ENCODE results near the gene GSTM2. TPM values are rescaled to one million over a fixed set of nuclear protein-coding genes. Genes with fewer than 3 reads are reported as not detected.

Gene GSTM2
- total RNA-seq, 1 experiment from 2014 or later, result 14.9 TPM

- Histone ChIP-seq H4K5ac (ENCODE audit: insufficient read length, low read depth, low read length) (no peak within 1 kb of the TSS), H2AK5ac (ENCODE audit: insufficient read length, low read length) (no peak within 1 kb of the TSS), H3K23ac (ENCODE audit: insufficient read length, low read depth, low read length) (no peak within 1 kb of the TSS), H2AFZ (ENCODE audit: low read length) (peak within 1 kb of the TSS; percentile 66), H3K79me1 (ENCODE audit: insufficient read depth, low read depth, low read length, poor library complexity, severe bottlenecking) (no peaks in the 10 kb centered on the region), H3K14ac (ENCODE audit: insufficient read depth, low read length) (0 out of 2 replicates have a peak within 1 kb of the TSS, but pooled peaks have one; percentile 27), H2BK120ac (ENCODE audit: low read depth, low read length, poor library complexity, severe bottlenecking) (no peak within 1 kb of the TSS), H4K91ac (ENCODE audit: insufficient read length, low read depth, low read length) (no peak within 1 kb of the TSS), H3K27ac (ENCODE audit: insufficient read length, low read depth, low read length) (no peak within 1 kb of the TSS), H3K18ac (ENCODE audit: insufficient read length, low read depth, low read length) (no peak within 1 kb of the TSS), H3K4me2 (ENCODE audit: insufficient read depth, insufficient read length, low read length) (peak within 1 kb of the TSS; percentile 90), H2BK15ac (ENCODE audit: low read depth, low read length) (no peak within 1 kb of the TSS), H3K79me2 (ENCODE audit: insufficient read depth, low read length) (no peaks in the 10 kb centered on the region), H4K20me1 (ENCODE audit: control insufficient read depth, insufficient read depth, insufficient read length) (no peaks in the 10 kb centered on the region), H3T11ph (ENCODE audit: low read length) (no peak within 1 kb of the TSS), H2BK12ac (ENCODE audit: insufficient read length, low read depth, low read length) (no peak within 1 kb of the TSS), H2BK20ac (ENCODE audit: low read depth, low read length, poor library complexity, severe bottlenecking) (no peak within 1 kb of the TSS), H3K4me1 (ENCODE audit: insufficient read depth, low read length) (no peaks in the 10 kb centered on the region), H4K8ac (replicated peaks; ENCODE audit: insufficient read length, low read depth, low read length) (no peak within 1 kb of the TSS), H3K23me2 (ENCODE audit: insufficient read length, low read depth, low read length, poor library complexity, severe bottlenecking) (peaks cover 4% of the 10 kb centered on the region), H3K56ac (ENCODE audit: insufficient read length, low read depth, low read length) (no peak within 1 kb of the TSS), H3K27me3 (ENCODE audit: insufficient read depth, low read length) (no peaks in the 10 kb centered on the region), H3K9ac (ENCODE audit: extremely low read depth, insufficient read length, low read length) (peak within 1 kb of the TSS; percentile 42), H3K4ac (ENCODE audit: low read depth, low read length) (no peak within 1 kb of the TSS), H3K9me3 (ENCODE audit: control insufficient read depth, low read depth, low read length) (no peaks in the 10 kb centered on the region), H2BK5ac (ENCODE audit: insufficient read length, low read length) (no peak within 1 kb of the TSS)
- Mint-ChIP-seq H3K4me1 (peaks cover 5 to 14% of the 10 kb centered on the region in 2 experiments; a peak in 3 of 4 replicates), H3K27me3 (ENCODE audit: low read depth) (peaks cover 38% of the 10 kb centered on the region), H3K4me3 (peak within 1 kb of the TSS; percentile 86 to 94), H3K36me3 (ENCODE audit: insufficient read depth in 1 of 3, low read depth in 3 of 3) (no peaks in the 10 kb centered on the region), H3K27ac (peak within 1 kb of the TSS; percentile 80 to 98 (median 93); a peak in 6 of 7 replicates), H3K9me3 (no peaks in the 10 kb centered on the region)
- no CpG with 5 or more reads among the region's 54 CpGs for WGBS (ENCODE audit: extremely low coverage, insufficient read length, low lambda C conversion rate)
- peak; percentile 89 for DNase-seq
- TF ChIP-seq CTCF (conservative IDR thresholded peaks at IDR 0.05), result no peak
These were observed 12.0 kb upstream of the GSTM2 start, which contains the start of gene GSTM4 for GRCh38 chr1:109655615-109656519. TSS of gene GSTM4 (plus strand) at chr1:109656099. CDS start at chr1:109656390, 291 bp downstream.
